HEK293 (cell line): ENCODE data around the gene TNFAIP8.

Source experiments
- CTCF ChIA-PET: fragments of 350-600 bp; formaldehyde crosslinking; extraction: SDS; loops from one replicate; lab custom pipeline; 2021; ENCODE audit warnings: antibody characterized with exemption; lab: Yijun Ruan, JAX
- POLR2A ChIA-PET: fragments of 300-600 bp; formaldehyde crosslinking; extraction: SDS; loops from one replicate; lab custom pipeline; 2020; ENCODE audit warnings: antibody characterized with exemption, inconsistent platforms; lab: Yijun Ruan, JAX
- H3K27ac ChIP-seq: fragments of 200-500 bp; sonication (Bioruptor generic); 2 replicates; pipeline ENCODE4 v1.5.1; 2014; ENCODE audit warnings: low read depth, low read length, control low read depth, inconsistent platforms; ENCODE audit errors: extremely low read depth
- H3K36me3 ChIP-seq, 2 experiments: fragments of 200-500 bp in 1 of 2; sonication (Bioruptor generic) in 1 of 2; 1 replicate in 1 of 2; 2 replicates in 1 of 2; pipeline ENCODE4 v1.5.1; 2014 to 2017; ENCODE audit warnings: inconsistent platforms in 2 of 2, low read length in 2 of 2; ENCODE audit not compliant: control insufficient read depth in 2 of 2, insufficient read depth in 1 of 2
- H3K4me1 ChIP-seq: fragments of 200-500 bp; sonication (Bioruptor generic); 2 replicates; pipeline ENCODE4 v1.5.1; 2014; ENCODE audit warnings: mild to moderate bottlenecking, low read length, inconsistent platforms; ENCODE audit not compliant: control insufficient read depth, insufficient read depth
- H3K4me3 ChIP-seq: 2 replicates; pipeline ENCODE4 v1.5.1; 2011; ENCODE audit warnings: low read depth, mild to moderate bottlenecking, control low read depth, low read length, moderate library complexity
- H3K9me3 ChIP-seq: fragments of 200-500 bp; sonication (Bioruptor generic); 2 replicates; pipeline ENCODE4 v1.5.1; 2014; ENCODE audit warnings: low read depth, low read length, inconsistent platforms; ENCODE audit not compliant: control insufficient read depth, insufficient read depth
- MYNN ChIP-seq: fragments of 450-650 bp; formaldehyde crosslinking; IDR thresholded peaks from 2 replicates; pipeline ENCODE4 v1.5.1; 2016; ENCODE audit warnings: missing biosample characterization, missing genetic modification characterization, borderline replicate concordance
- SCRT1 ChIP-seq: fragments of 450-650 bp; formaldehyde crosslinking; IDR thresholded peaks from 2 replicates; pipeline ENCODE4 v1.5.1; 2016; ENCODE audit warnings: missing biosample characterization, missing genetic modification characterization, borderline replicate concordance
- SCRT2 ChIP-seq: fragments of 450-650 bp; formaldehyde crosslinking; IDR thresholded peaks from 2 replicates; pipeline ENCODE4 v1.5.1; 2016; ENCODE audit warnings: missing biosample characterization, missing genetic modification characterization
- ZBTB17 ChIP-seq: fragments of 450-650 bp; formaldehyde crosslinking; IDR thresholded peaks from 2 replicates; pipeline ENCODE4 v1.5.1; 2016; ENCODE audit warnings: missing biosample characterization, missing genetic modification characterization
- ZBTB48 ChIP-seq: fragments of 450-650 bp; formaldehyde crosslinking; IDR thresholded peaks from 2 replicates; pipeline ENCODE4 v1.5.1; 2016; ENCODE audit warnings: missing biosample characterization, missing genetic modification characterization
- ZBTB49 ChIP-seq: fragments of 450-650 bp; formaldehyde crosslinking; IDR thresholded peaks from 2 replicates; pipeline ENCODE4 v1.5.1; 2016; ENCODE audit warnings: missing biosample characterization, missing genetic modification characterization, low read depth
- ZFP37 ChIP-seq: fragments of 450-650 bp; formaldehyde crosslinking; IDR thresholded peaks from 2 replicates; pipeline ENCODE4 v1.5.1; 2016; ENCODE audit warnings: missing biosample characterization, missing genetic modification characterization
- ZIC2 ChIP-seq: fragments of 450-650 bp; formaldehyde crosslinking; IDR thresholded peaks from 2 replicates; pipeline ENCODE4 v1.5.1; 2016; ENCODE audit warnings: missing biosample characterization, missing genetic modification characterization
- ZNF140 ChIP-seq: fragments of 450-650 bp; formaldehyde crosslinking; IDR thresholded peaks from 2 replicates; pipeline ENCODE4 v1.5.1; 2016; ENCODE audit warnings: missing biosample characterization, missing genetic modification characterization
- ZNF157 ChIP-seq: fragments of 450-650 bp; formaldehyde crosslinking; IDR thresholded peaks from 2 replicates; pipeline ENCODE4 v1.5.1; 2016; ENCODE audit warnings: missing biosample characterization, missing genetic modification characterization
- ZNF175 ChIP-seq: fragments of 450-650 bp; formaldehyde crosslinking; IDR thresholded peaks from 2 replicates; pipeline ENCODE4 v1.5.1; 2016; ENCODE audit warnings: missing biosample characterization, missing genetic modification characterization
- ZNF214 ChIP-seq: fragments of 450-650 bp; formaldehyde crosslinking; IDR thresholded peaks from 2 replicates; pipeline ENCODE4 v1.5.1; 2017; ENCODE audit warnings: missing biosample characterization, mild to moderate bottlenecking, missing genetic modification characterization, borderline replicate concordance
- ZNF350 ChIP-seq: fragments of 450-650 bp; formaldehyde crosslinking; IDR thresholded peaks from 2 replicates; pipeline ENCODE4 v1.5.0; 2017; ENCODE audit warnings: missing biosample characterization, mild to moderate bottlenecking, missing genetic modification characterization
- ZNF514 ChIP-seq: fragments of 450-650 bp; formaldehyde crosslinking; IDR thresholded peaks from 2 replicates; pipeline ENCODE4 v1.5.1; 2016; ENCODE audit warnings: missing biosample characterization, missing genetic modification characterization
- ZNF664 ChIP-seq: fragments of 450-650 bp; formaldehyde crosslinking; IDR thresholded peaks from 2 replicates; pipeline ENCODE4 v1.5.1; 2016; ENCODE audit warnings: missing biosample characterization, missing genetic modification characterization
- ZNF677 ChIP-seq: fragments of 450-650 bp; IDR thresholded peaks from 2 replicates; pipeline ENCODE4 v1.5.0; 2018; ENCODE audit warnings: missing biosample characterization, mild to moderate bottlenecking, missing genetic modification characterization, moderate library complexity
- ZNF768 ChIP-seq: fragments of 450-650 bp; formaldehyde crosslinking; IDR thresholded peaks from 2 replicates; pipeline ENCODE4 v1.5.1; 2018; ENCODE audit warnings: missing biosample characterization, mild to moderate bottlenecking, missing genetic modification characterization

TNFAIP8 gene

DNA sequence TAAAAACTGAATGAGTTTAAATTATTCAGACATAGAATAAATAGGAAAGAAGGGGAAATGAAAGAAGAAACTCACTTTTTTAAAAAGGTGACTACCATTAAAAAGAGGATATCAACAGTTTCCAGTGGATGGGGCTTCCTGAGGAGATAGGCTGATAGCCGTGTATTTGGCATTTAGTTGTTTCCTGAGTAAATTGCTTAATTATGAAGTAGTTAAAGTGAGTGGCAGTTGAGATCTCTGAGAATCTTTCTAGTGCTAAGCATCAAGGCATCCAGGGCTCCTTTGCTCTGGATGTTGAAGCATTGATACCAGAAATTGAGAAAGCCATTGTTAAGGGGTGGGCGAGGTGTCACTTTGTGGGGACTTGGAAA lies 2.7 kb downstream of the TNFAIP8 start (continued):
- TF ChIP-seq ZBTB48 (tag by site-specific recombination): no peak

GRCh38 chr5:119358901-119359603 lies 3.2 kb downstream of the TNFAIP8 start:
- no peak overlapping the region for H3K27ac ChIP-seq
- no peaks in the 10 kb centered on the region for H3K9me3 ChIP-seq
- ChIA-PET POLR2A (no interaction called here), CTCF (interaction anchor here (1.1 to 2.5 kb wide), 3 partner anchors 13 to 317 kb away, joined by 3 to 10 read pairs (median 4); no protein-coding TSS in a partner anchor)
- no peaks in the 10 kb centered on the region for H3K36me3 ChIP-seq
- H3K4me1 ChIP-seq: peaks cover 42% of the 10 kb centered on the region
- TF ChIP-seq ZNF140 (tag by site-specific recombination): no peak
- no peak for TF ChIP-seq ZNF350 (tag by site-specific recombination)
- peak; percentile 37; the same call in 1 of the 2 replicates for TF ChIP-seq SCRT1 (tag by site-specific recombination)
- peak; percentile 69; the same call in 1 of the 2 replicates for TF ChIP-seq SCRT2 (tag by site-specific recombination)
- TF ChIP-seq ZNF514 (tag by site-specific recombination): no peak
- no peak for TF ChIP-seq MYNN (tag by site-specific recombination)
- no peak for TF ChIP-seq ZNF214
- no peak for TF ChIP-seq ZNF175 (tag by site-specific recombination)
- no peak overlapping the region for H3K4me3 ChIP-seq

DNA sequence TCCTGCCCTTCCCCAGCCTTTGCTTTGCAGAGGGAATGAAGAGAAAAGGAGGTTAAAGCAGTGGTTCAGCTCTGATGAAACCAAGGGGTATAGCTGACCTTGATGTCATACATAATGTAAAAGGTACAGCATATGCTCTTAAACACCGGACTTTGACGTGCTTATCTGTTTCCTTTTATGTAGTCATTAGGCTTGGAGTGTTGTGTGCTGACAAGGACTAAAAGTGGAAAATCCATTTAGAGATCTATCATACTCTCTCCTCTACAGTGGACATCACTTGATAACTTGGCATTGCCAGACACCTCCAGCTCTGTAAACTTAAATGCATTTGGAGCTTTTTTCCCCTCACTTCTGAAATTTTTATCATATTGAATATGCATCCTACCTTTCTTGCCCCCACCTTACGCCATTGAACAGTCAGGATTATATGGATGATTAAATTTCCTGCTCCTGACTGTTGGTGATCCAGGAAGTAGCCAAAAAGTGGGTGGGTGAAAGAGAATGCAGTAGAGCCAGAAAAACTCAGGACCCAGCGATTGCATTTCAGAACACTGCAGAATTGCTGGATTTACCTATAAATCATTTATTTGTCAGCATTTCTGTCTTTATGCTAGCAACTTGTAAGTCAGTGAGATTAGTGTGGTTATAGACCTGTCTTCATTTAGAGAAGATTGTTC lies 4.1 kb downstream of the TNFAIP8 start:
- Histone ChIP-seq H3K27ac (no peak overlapping the region), H3K36me3 (no peaks in the 10 kb centered on the region), H3K9me3 (no peaks in the 10 kb centered on the region), H3K4me1 (peaks cover 39% of the 10 kb centered on the region)
- TF ChIP-seq ZNF768 (tag by site-specific recombination) (no peak), ZBTB17 (tag by site-specific recombination) (peak; percentile 57), SCRT1 (tag by site-specific recombination) (no peak), ZNF664 (tag by site-specific recombination) (no peak), ZNF514 (tag by site-specific recombination) (no peak), ZBTB49 (tag by site-specific recombination) (no peak), ZFP37 (tag by site-specific recombination) (no peak), ZIC2 (tag by site-specific recombination) (no peak), MYNN (tag by site-specific recombination) (no peak), ZNF157 (tag by site-specific recombination) (no peak), ZNF677 (tag by site-specific recombination) (peak; percentile 75)
- TF ChIP-seq, all 188 proteins: peak for 2
- CTCF ChIA-PET: interaction anchor here (0.8 to 2.5 kb wide), 4 partner anchors 13 to 318 kb away, joined by 3 to 10 read pairs (median 4); no protein-coding TSS in a partner anchor
- POLR2A ChIA-PET: interaction anchor here (1.0 kb wide), 1 partner anchor 92 kb away, joined by 3 read pairs; no protein-coding TSS in a partner anchor
- H3K4me3 ChIP-seq: no peak overlapping the region
